ENCODE measurements around the gene MED26. TPM values are rescaled to one million over a fixed set of nuclear protein-coding genes. Genes with fewer than 3 reads are reported as not detected.

MED26 gene, protein sequence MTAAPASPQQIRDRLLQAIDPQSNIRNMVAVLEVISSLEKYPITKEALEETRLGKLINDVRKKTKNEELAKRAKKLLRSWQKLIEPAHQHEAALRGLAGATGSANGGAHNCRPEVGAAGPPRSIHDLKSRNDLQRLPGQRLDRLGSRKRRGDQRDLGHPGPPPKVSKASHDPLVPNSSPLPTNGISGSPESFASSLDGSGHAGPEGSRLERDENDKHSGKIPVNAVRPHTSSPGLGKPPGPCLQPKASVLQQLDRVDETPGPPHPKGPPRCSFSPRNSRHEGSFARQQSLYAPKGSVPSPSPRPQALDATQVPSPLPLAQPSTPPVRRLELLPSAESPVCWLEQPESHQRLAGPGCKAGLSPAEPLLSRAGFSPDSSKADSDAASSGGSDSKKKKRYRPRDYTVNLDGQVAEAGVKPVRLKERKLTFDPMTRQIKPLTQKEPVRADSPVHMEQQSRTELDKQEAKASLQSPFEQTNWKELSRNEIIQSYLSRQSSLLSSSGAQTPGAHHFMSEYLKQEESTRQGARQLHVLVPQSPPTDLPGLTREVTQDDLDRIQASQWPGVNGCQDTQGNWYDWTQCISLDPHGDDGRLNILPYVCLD
- total RNA-seq = 10 to 100 TPM; 14.0 to 14.1 TPM

DNA sequence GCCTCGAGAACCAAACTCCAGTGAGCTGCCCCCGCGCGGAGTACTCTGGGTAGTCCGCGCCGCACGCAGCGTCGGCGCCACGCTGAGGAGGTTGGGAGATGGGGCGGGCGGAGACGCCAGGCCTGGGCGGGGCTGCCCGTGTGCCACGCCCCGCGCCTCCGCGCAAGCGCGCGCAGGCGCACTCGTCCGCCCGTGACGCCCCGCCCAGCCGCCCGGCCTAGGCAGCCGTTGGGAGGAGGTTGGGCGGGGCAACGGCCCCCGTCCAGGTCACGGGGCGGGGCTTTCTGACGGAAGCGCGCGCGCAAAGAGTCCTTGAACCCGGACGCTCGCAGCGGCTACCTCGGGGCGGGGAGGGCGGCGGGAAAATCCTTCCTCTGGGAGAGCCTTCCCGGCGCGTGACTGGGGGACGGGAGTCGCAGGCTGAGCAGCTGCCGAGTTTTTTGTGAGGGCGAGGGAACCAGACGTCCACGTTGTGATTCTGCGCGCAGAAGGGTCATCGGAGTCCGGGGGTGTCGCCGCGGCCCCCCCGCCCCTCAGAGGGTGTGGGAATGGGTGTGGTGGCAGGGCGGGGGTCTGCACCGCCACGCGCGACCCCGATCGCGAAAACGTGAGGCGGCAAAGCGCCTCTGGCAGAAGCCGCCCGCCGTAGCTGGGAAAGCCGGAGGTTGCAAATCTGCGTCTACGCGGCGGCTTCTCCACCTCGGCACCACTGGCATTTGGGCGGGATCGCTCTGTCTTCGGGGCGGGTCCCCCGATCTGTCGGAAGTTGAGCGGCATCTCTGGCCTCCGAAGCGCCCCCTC is at the start of gene MED26:
Gene MED26 (minus strand): TSS at position 22 of the 801 bp plus-strand sequence. CDS start 261 bp downstream, outside the sequence.

DNA sequence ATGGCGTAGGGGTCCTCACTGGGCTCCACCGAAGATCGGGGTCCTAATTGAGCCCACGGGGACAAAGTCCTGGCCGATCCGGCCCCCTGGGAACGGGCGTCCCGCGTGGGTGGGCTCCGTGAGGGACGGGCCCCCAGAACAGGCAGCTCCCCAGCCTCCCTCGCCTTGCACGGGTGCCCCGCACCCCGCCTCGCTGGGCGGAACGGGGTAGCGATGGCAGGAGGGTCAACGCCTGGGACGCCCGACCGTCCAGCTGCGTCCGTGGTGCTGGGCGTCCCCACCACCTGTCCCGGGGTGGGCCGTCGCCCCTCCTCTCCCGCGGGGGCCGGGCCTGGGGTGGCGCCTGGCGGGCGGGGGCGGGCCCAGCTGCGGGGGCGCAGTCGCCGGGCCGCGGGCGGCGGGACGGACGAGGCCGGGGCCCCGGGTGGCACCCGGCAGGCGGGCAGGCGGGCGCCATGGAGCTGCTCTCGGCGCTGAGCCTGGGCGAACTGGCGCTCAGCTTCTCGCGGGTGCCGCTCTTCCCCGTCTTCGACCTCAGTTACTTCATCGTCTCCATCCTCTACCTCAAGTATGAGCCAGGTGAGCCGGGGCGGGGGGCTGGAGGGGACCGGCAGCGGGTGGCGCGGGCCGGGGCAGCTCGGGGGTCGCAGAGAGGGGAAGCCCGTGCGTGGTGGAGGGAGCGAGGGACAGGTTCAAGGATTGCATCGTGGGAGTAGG is 32.9 kb upstream of the MED26 start, which contains the start of gene TMEM38A:
Gene TMEM38A (plus strand): TSS at position 377 of the 717 bp plus-strand sequence. CDS start 79 bp downstream, at position 456.

DNA sequence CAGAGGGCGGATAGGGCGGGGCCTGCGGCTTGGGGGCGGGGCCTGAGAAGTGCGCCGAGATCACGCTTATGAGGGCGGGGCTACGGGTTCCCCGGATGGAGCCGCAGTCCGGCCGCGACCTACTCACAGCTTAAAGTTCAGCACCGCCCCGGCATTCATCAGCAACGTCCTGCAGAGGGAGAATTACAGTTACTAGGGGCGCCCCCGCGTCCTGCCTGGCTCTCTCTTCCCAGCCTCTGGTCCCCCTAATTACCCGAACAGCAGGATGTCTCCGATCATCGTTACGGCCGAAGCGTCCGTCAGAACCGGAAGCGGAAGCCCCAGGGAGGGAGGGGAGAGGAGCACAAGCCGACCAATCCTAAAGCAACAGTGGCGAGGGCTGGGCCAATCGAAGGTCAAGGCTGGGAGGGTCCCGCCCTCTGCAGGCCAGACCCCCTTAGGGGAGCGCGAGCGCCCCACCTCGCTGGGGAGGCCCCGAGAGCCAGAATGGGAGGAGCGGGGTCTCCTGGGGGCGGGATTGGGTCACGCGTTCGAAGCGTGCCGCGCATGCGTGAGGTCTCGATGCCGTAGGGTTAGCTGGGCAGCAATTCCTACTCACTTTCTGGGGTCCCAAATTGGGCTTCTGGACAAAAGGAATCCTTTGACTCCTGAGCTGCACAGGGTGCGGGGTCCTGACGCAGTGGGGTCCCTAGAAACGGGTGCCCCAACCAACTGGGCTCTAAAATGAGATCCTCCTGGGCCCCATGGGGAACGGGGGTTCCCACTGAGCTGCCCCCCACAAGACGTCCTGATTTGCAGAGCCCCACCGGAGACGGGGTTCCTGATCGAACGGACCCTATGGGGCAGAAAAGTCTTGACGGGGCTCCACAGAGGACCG is 32.1 kb upstream of the MED26 start, which contains the start of gene SMIM7:
Gene SMIM7 (minus strand): TSS at position 313 of the 877 bp plus-strand sequence. CDS start 34 bp downstream, at position 279.

DNA sequence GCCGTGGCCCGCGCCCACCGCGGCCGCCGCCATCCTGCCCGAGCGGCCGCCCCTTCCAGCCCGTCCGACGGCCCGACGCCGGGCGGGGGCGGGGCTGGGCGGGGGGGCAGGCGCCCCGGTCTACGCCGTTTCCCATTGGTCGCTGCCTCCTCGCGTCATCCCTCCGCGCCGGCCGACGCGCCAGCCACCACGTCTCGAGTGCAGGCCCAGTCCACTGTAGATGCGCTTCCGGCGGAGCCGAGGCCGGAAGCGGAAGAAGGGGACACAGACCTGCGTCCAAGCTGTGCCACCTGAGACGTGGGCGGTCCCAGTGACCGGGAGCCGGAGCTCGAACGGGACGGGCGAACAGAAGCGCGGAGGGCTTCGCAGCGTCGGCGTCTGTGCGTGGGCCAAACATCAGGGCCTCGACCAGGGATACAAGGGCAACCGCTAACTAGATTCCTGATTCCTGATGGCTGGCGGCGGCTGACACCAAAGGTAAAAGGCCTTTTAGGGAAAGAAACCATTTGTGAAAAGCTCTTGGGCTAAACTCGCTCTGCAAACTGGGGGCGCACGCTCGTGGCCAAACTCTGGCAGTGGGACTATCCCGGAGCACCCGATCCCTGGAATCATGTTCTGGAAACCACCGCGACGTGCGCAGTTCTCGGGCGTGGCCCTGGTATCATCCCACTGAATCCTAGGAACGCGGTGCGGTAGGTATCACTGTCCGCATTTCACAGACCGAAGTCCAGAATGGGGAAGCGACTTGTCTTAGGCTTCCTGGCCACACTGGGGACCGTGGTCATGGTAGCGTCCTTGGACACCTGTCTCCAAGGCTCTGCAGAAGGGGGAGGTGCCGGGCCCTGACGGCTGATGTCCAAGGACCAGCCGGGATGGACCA is 55.4 kb downstream of the MED26 start, which contains the start of gene SLC35E1:
Gene SLC35E1 (minus strand): TSS at position 84 of the 880 bp plus-strand sequence. CDS start 51 bp downstream, at position 33.

DNA sequence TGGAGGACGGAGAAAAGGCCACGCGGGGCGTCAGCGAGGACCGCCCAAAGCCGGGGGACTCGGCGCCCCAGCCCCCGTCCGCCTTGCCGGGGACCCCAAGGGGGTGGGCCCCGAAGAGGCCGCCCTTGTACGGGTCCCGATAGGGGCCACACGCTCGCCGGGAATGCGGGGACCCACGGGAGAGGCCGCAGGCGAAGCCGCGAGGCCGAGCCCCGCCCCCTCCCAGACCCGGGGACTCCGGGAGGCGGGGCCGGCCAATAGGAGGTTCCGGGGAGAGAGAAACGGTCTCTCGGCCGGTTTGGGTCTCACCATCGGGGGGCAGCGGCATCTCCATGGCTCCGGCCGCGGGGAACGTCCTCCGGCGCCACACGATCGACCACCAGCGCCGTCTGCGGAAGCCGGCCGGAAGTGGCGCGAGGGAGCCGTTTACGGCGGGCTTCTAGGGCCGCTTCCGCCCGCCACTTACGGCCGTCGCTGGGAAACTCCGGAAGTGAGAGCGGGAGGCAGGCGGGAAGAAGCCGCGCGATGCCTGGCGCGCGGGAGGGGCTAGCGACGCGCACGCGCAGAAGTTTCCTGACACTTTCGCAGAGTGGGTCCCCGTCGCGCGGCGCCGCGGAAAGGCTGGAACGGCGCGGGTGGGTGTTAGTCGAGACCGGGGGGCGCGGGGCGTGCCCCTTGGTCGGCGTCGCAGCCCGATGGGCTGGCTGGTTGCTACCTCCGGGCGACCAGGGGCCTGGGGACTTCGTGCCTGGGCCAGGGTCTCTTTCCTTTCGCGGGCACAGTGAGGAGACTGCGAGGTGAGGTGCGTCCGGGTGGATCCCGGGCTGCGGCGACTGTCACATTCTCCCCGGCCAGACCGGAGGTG is 85.7 kb downstream of the MED26 start, which contains the start of gene CHERP:
Gene CHERP (minus strand): TSS at position 393 of the 865 bp plus-strand sequence. CDS start 59 bp downstream, at position 334.

Other genes with a start within 250 kb of the MED26 start
- gene EPS15L1, start 156.2 kb downstream of the MED26 start, total RNA-seq = 10 to 100 TPM; 36.4 to 37.4 TPM
- gene CALR3, start 132.0 kb downstream of the MED26 start, total RNA-seq = not detected
- gene C19orf44, start 131.8 kb downstream of the MED26 start, total RNA-seq = 1 to 10 TPM; 2.8 to 3.2 TPM
- gene CHERP, start 85.8 kb downstream of the MED26 start, total RNA-seq = 10 to 100 TPM; 53.9 to 56.2 TPM
- 10 to 100 TPM; 55.5 to 57.3 TPM for gene SLC35E1, start 55.8 kb downstream of the MED26 start, total RNA-seq
- 10 to 100 TPM; 61.4 to 61.9 TPM for gene SMIM7, start 31.9 kb upstream of the MED26 start, total RNA-seq
- 1 to 10 TPM; 1.3 to 2.0 TPM for gene TMEM38A, start 32.9 kb upstream of the MED26 start, total RNA-seq
- not detected for gene NWD1, start 91.6 kb upstream of the MED26 start, total RNA-seq
- 10 to 100 TPM; 40.0 to 41.2 TPM for gene SIN3B, start 201.2 kb upstream of the MED26 start, total RNA-seq

Data from activated naive CD4-positive, alpha-beta T cell treated with anti-CD3 and anti-CD28 coated beads, Interleukin-2, amount 10 ng/mL, durations not matched to agents 5 hours and 36 hours (primary cell).